ENCODE results near the gene SLC23A3.

Gene SLC23A3

GRCh38 chr2:219167997-219168396, 1.8 kb downstream of the SLC23A3 start:
- TF ChIP-seq, protein P1, sequence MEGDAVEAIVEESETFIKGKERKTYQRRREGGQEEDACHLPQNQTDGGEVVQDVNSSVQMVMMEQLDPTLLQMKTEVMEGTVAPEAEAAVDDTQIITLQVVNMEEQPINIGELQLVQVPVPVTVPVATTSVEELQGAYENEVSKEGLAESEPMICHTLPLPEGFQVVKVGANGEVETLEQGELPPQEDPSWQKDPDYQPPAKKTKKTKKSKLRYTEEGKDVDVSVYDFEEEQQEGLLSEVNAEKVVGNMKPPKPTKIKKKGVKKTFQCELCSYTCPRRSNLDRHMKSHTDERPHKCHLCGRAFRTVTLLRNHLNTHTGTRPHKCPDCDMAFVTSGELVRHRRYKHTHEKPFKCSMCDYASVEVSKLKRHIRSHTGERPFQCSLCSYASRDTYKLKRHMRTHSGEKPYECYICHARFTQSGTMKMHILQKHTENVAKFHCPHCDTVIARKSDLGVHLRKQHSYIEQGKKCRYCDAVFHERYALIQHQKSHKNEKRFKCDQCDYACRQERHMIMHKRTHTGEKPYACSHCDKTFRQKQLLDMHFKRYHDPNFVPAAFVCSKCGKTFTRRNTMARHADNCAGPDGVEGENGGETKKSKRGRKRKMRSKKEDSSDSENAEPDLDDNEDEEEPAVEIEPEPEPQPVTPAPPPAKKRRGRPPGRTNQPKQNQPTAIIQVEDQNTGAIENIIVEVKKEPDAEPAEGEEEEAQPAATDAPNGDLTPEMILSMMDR (IDR thresholded peaks at IDR 0.05; ENCODE audit: borderline replicate concordance, extremely low read depth, low read length, poor library complexity, severe bottlenecking): no peak
- DNase-seq: no peak
- H3K27ac ChIP-seq (ENCODE audit: low read length): no peak overlapping the region
- no peaks in the 10 kb centered on the region for H3K27me3 ChIP-seq (ENCODE audit: insufficient read depth, low read length, poor library complexity)
- H4K20me1 ChIP-seq (ENCODE audit: insufficient read depth, low read length): peaks cover 2% of the 10 kb centered on the region; the same call in 1 of the 2 replicates
- no peaks in the 10 kb centered on the region for H3K9me3 ChIP-seq (ENCODE audit: insufficient read depth, low read length, severe bottlenecking)
- no peak for ATAC-seq (ENCODE audit: insufficient read depth, low read depth)
- no peak overlapping the region for H3K4me2 ChIP-seq (ENCODE audit: insufficient read depth, low read length)
- H3K79me2 ChIP-seq (ENCODE audit: insufficient read depth, low read length): no peaks in the 10 kb centered on the region
- no peak overlapping the region for H2AFZ ChIP-seq (ENCODE audit: low read depth, low read length)
- no peak overlapping the region for H3K9ac ChIP-seq (ENCODE audit: low read depth, low read length)
- H3K4me1 ChIP-seq (ENCODE audit: insufficient read depth, low read length): no peaks in the 10 kb centered on the region
- peaks cover 22% of the 10 kb centered on the region for H3K36me3 ChIP-seq (ENCODE audit: insufficient read depth, low read length)
- no peak overlapping the region for H3K4me3 ChIP-seq (ENCODE audit: low read depth in 1 of 2, low read length in 2 of 2)

- H3K27me3 ChIP-seq (ENCODE audit: insufficient read depth, low read length, poor library complexity): no peaks in the 10 kb centered on the region
- H3K4me2 ChIP-seq (ENCODE audit: insufficient read depth, low read length): no peak overlapping the region
- DNase-seq (no peak), ATAC-seq (ENCODE audit: insufficient read depth, low read depth) (no peak)
- H3K36me3 ChIP-seq (ENCODE audit: insufficient read depth, low read length): no peaks in the 10 kb centered on the region
- no peak for TF ChIP-seq EZH2 (IDR thresholded peaks at IDR 0.05; ENCODE audit: borderline replicate concordance, low read depth, low read length, severe bottlenecking)
- TF ChIP-seq, protein P1 (IDR thresholded peaks at IDR 0.05; ENCODE audit: borderline replicate concordance, extremely low read depth, low read length, poor library complexity, severe bottlenecking): no peak
- H3K27ac ChIP-seq (ENCODE audit: low read length): no peak overlapping the region
- H3K4me3 ChIP-seq (ENCODE audit: low read depth in 1 of 2, low read length in 2 of 2): no peak overlapping the region
- no peaks in the 10 kb centered on the region for H4K20me1 ChIP-seq (ENCODE audit: insufficient read depth, low read length)
- H3K9ac ChIP-seq (ENCODE audit: low read depth, low read length): no peak overlapping the region
- no peak overlapping the region for H2AFZ ChIP-seq (ENCODE audit: low read depth, low read length)
- H3K9me3 ChIP-seq (ENCODE audit: insufficient read depth, low read length, severe bottlenecking): no peaks in the 10 kb centered on the region
- no peaks in the 10 kb centered on the region for H3K79me2 ChIP-seq (ENCODE audit: insufficient read depth, low read length)
- H3K4me1 ChIP-seq (ENCODE audit: insufficient read depth, low read length): peaks cover 8% of the 10 kb centered on the region
Observed at GRCh38 chr2:219165058-219165911, 4.5 kb downstream of the SLC23A3 start.

DNA sequence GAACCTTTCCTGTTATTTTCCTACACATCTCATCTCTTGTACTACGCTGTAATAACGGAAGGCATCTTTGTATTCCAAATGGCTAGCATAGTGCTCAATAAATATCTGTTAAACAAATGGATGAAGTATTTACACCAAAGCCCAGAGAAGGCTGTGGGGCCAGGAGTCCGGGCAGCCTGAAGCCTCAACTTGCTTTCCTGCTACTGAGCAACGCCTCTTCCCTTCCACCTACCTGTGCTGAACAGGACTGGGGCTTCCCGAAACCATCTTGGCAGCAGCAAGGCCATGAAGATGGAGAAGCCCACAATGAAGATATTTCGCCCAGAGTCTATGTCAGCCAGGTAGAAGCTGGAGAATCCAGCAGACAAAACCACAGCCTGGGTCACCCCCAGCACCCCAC, 6.7 kb downstream of the SLC23A3 start:
- no peaks in the 10 kb centered on the region for H3K36me3 ChIP-seq (ENCODE audit: insufficient read depth, low read length)
- H3K27me3 ChIP-seq (ENCODE audit: insufficient read depth, low read length, poor library complexity): no peaks in the 10 kb centered on the region
- no peak overlapping the region for H3K4me3 ChIP-seq (ENCODE audit: low read depth in 1 of 2, low read length in 2 of 2)
- H2AFZ ChIP-seq (ENCODE audit: low read depth, low read length): no peak overlapping the region
- H4K20me1 ChIP-seq (ENCODE audit: insufficient read depth, low read length): no peaks in the 10 kb centered on the region
- no peak for DNase-seq
- H3K4me1 ChIP-seq (ENCODE audit: insufficient read depth, low read length): peaks cover 15% of the 10 kb centered on the region
- ATAC-seq (ENCODE audit: insufficient read depth, low read depth): no peak
- H3K79me2 ChIP-seq (ENCODE audit: insufficient read depth, low read length): no peaks in the 10 kb centered on the region
- TF ChIP-seq, protein P1 (IDR thresholded peaks at IDR 0.05; ENCODE audit: borderline replicate concordance, extremely low read depth, low read length, poor library complexity, severe bottlenecking): no peak
- no peak for TF ChIP-seq EZH2 (IDR thresholded peaks at IDR 0.05; ENCODE audit: borderline replicate concordance, low read depth, low read length, severe bottlenecking)
- no peak overlapping the region for H3K27ac ChIP-seq (ENCODE audit: low read length)
- no peak overlapping the region for H3K9ac ChIP-seq (ENCODE audit: low read depth, low read length)
- H3K9me3 ChIP-seq (ENCODE audit: insufficient read depth, low read length, severe bottlenecking): no peaks in the 10 kb centered on the region
- H3K4me2 ChIP-seq (ENCODE audit: insufficient read depth, low read length): no peak overlapping the region
